Tibial nerve (tissue), 4 donors: Measurements from ENCODE around the gene LRFN2.

Experiments used
- CTCF ChIP-seq, 5 experiments: fragments of 200-600 bp in 3 of 5; fragments of 450-650 bp in 2 of 5; sonication (generic) in 3 of 5; IDR thresholded peaks; one replicate each; pipeline ENCODE4 v1.5.1; 2016 to 2019; ENCODE audit warnings: antibody characterized with exemption in 5 of 5, mild to moderate bottlenecking in 3 of 5, moderate library complexity in 2 of 5
- EP300 ChIP-seq, 2 donors: sonication (generic); formaldehyde crosslinking; IDR thresholded peaks; one replicate each; pipeline ENCODE4 v1.6.1; 2017; ENCODE audit warnings: antibody characterized with exemption in 2 of 2, mild to moderate bottlenecking in 1 of 2
- POLR2A ChIP-seq, 2 donors: fragments of 450-650 bp; IDR thresholded peaks; one replicate each; pipeline ENCODE4 v1.6.1; 2017; ENCODE audit warnings: antibody characterized with exemption in 2 of 2, mild to moderate bottlenecking in 2 of 2, moderate library complexity in 2 of 2

- TF ChIP-seq CTCF (IDR thresholded peaks at IDR 0.05), result no peak
- no peak for TF ChIP-seq POLR2A (IDR thresholded peaks at IDR 0.05)
- no peak for TF ChIP-seq EP300 (IDR thresholded peaks at IDR 0.05)
Measured at GRCh38 chr6:40506954-40507353, 80.2 kb downstream of the LRFN2 start.
